HG03135 (cell line): Measurements from ENCODE around the gene LRRN1.

Source experiments
- ATAC-seq: cut with Tn5 transposase; IDR thresholded peaks from one replicate; pipeline ENCODE4 v1.9.1; 2021; ENCODE audit warnings: mild to moderate bottlenecking, moderate library complexity; ENCODE audit not compliant: unreplicated experiment

Gene LRRN1

GRCh38 chr3:3799173-3800079 lies at the start of gene LRRN1:
TSS of gene LRRN1 (plus strand) at chr3:3799431. CDS start at chr3:3844642, 45,211 bp downstream.
- ATAC-seq: no peak

- ATAC-seq: no peak
Observed at GRCh38 chr3:3753416-3753815, 45.8 kb upstream of the LRRN1 start.

- ATAC-seq: no peak
Observed at GRCh38 chr3:3765661-3766060, 33.6 kb upstream of the LRRN1 start.

GRCh38 chr3:3766140-3766539 lies 33.1 kb upstream of the LRRN1 start:
- no peak for ATAC-seq

GRCh38 chr3:3771094-3771493 lies 28.1 kb upstream of the LRRN1 start:
- no peak for ATAC-seq

- ATAC-seq: no peak
Observed at GRCh38 chr3:3771567-3771966, 27.7 kb upstream of the LRRN1 start.

- ATAC-seq: no peak
Observed at GRCh38 chr3:3772338-3772737, 26.9 kb upstream of the LRRN1 start.

GRCh38 chr3:3772920-3773319 lies 26.3 kb upstream of the LRRN1 start:
- no peak for ATAC-seq

GRCh38 chr3:3776607-3777006 lies 22.6 kb upstream of the LRRN1 start:
- no peak for ATAC-seq

- ATAC-seq: no peak
Observed at GRCh38 chr3:3778216-3778615, 21.0 kb upstream of the LRRN1 start.

- no peak for ATAC-seq
Observed at GRCh38 chr3:3778641-3779270, 20.5 kb upstream of the LRRN1 start.

GRCh38 chr3:3782457-3782856 lies 16.8 kb upstream of the LRRN1 start:
- ATAC-seq: no peak

GRCh38 chr3:3783210-3783609 lies 16.0 kb upstream of the LRRN1 start:
- ATAC-seq: no peak

- ATAC-seq: no peak
Observed at GRCh38 chr3:3783696-3784095, 15.5 kb upstream of the LRRN1 start.

GRCh38 chr3:3792391-3792790 lies 6.8 kb upstream of the LRRN1 start:
- ATAC-seq: no peak

GRCh38 chr3:3798631-3799113 lies 559 bp upstream of the LRRN1 start:
- ATAC-seq: no peak

- no peak for ATAC-seq
Observed at GRCh38 chr3:3800080-3800455, 837 bp downstream of the LRRN1 start.

GRCh38 chr3:3800685-3801493 lies 1.7 kb downstream of the LRRN1 start:
- no peak for ATAC-seq

GRCh38 chr3:3801494-3801841 lies 2.2 kb downstream of the LRRN1 start:
- ATAC-seq: no peak

GRCh38 chr3:3802046-3802445 lies 2.8 kb downstream of the LRRN1 start:
- no peak for ATAC-seq

GRCh38 chr3:3804560-3804959 lies 5.3 kb downstream of the LRRN1 start:
- ATAC-seq: no peak
